GM12874 (cell line): ENCODE measurements around the gene GIPC2.

Experiments
- CTCF ChIP-seq: IDR thresholded peaks from 2 replicates; pipeline ENCODE4 v1.5.1; 2011; ENCODE audit warnings: low read depth, mild to moderate bottlenecking, control low read depth, low read length, moderate library complexity; ENCODE audit not compliant: insufficient read depth

GIPC2 gene

DNA sequence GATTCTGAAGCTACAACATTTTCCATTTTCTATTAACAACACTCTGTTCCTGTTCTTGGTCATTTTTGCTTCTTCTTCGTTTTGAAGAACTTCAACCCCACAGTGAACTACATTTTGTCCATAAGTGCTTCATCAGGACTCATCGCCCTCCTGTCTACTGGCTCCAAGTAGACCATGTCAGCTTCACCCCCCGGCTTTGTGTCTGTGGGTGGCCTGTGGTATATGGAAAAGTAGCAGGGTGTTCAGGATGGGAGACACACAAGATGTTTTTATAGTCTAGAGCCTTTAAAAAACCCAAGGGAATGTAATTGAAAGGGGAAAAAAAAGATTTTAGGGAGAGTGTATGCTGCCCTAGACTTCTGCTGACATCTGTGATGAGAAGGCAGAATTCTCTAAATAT lies 46.1 kb downstream of the GIPC2 start:
- no peak for TF ChIP-seq CTCF

DNA sequence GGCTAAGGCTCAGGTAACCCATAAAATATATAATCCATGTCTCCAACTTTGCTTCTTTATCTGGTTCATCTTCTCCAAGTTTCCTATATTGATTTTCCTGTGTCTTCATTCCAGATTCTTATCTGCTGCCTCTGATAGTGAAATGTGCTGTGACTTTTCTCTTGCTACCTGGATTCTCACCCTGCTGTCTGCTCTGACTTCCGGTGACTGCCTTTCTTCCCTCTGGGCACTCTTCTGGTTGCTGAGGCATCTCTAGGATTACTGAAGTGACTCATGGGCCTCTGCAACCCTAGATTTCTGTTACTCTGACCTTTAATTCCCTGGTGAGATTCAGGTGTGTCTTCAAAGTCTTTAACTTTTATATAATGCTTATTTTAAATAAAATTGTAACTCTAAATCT lies 46.9 kb downstream of the GIPC2 start:
- TF ChIP-seq CTCF = no peak

DNA sequence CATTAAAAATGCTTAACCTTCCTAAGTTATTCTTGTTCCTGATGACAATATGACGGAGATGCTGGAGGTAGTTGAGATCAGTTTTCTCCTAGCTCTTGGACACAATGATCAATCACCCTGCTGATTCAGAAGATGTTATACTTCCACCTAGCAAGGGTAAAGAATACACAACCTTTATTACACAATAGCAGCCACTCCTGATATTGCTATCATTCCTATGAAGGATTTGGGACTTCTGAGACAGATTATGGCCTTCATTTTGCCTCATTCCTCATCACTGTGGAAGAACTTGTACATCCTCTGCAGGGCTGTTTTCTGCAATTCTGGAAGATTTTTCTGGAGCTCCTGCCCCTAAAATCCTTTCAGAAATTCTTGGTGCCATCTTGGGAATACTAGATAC lies 47.8 kb downstream of the GIPC2 start:
- no peak for TF ChIP-seq CTCF

- TF ChIP-seq CTCF = no peak
Measured at GRCh38 chr1:78094639-78095038, 48.9 kb downstream of the GIPC2 start.

DNA sequence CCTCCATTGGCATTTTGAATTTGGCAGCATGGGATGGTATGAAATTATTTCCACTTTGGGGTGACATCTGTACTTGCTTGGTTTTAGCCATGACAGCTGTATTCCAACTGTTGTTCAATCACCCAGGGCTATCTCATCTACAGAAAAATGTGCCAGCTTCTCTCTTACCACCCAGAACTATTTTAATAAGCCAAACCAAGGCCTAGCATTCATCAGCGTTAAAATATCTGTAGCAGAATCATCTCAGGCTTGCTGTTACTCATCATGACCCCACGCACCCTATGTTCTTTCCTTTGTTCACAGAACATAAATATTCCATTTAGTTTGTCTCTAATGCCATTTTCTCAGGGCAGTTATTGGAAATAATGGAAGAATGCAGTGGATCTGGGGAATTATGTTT lies 49.8 kb downstream of the GIPC2 start:
- TF ChIP-seq CTCF = no peak

DNA sequence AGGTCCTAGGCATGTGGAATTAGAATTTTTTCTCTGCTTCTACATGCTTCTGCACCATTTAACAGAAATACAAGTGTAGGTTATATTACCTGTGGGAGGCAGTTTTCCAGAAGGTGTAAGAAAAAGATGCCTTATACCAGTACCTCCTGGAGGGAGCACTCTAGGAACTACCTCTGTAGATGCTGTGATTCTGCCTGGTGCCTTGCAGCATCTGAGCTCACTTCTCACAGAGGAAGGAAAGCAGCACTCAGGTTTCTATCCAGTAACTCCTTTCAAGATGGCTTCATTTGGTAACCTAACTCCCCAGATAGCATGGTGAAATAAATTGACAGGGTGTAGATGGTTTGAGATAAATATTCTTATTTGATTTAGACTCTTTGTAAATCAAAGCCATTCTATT lies 50.3 kb downstream of the GIPC2 start:
- TF ChIP-seq CTCF = no peak

- TF ChIP-seq CTCF = no peak
Measured at GRCh38 chr1:78096976-78097375, 51.2 kb downstream of the GIPC2 start.

DNA sequence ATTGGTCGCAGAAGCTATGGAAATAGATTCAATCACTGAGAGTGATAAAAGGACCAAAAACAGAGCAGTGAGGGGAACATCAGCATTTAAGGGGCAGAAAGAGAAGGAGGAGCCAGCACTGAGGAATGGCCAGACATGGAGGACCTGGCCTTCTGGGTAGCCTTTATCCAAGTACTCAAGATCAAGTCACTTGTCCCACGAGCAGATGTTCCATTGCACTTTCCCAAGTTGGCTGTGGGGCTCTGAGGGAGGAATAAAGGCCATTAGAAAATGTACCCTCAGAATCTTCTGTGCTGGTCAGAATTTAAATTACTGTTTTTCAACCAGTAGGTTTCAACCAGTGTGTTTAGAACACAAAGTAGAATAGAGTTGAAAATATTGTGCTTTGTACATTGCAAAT lies 55.3 kb downstream of the GIPC2 start:
- TF ChIP-seq CTCF = no peak
